Endothelial cell of umbilical vein (primary cell): ENCODE data around the gene TBC1D14. TPM values are rescaled to one million over a fixed set of nuclear protein-coding genes. Genes with fewer than 3 reads are reported as not detected.

Experiments
- BruUV-seq: library from RNA; stranded (reverse); fragments of 400-500 nt; replicated peaks from 2 replicates; lab custom pipeline; 2021; lab: Mats Ljungman, UMichigan
- CTCF ChIA-PET: fragments of 300-600, 350-600 bp; sonication (Branson Sonifier 250); formaldehyde crosslinking; loops from one replicate; lab custom pipeline; 2021; ENCODE audit warnings: antibody characterized with exemption, inconsistent platforms; lab: Charles Lee
- POLR2A ChIA-PET: fragments of 300-600, 350-600 bp; sonication (Branson Sonifier 250); formaldehyde crosslinking; loops from one replicate; lab custom pipeline; 2021; ENCODE audit warnings: antibody characterized with exemption, inconsistent platforms; lab: Charles Lee
- DNase-seq: peaks from one replicate; pipeline ENCODE4 v3.0.0-alpha.2; 2011; ENCODE audit warnings: low read depth, low spot score
- FAIRE-seq: peaks from 2 replicates; lab custom pipeline; 2011; peaks lifted over from hg19 to GRCh38; lab: Jason Lieb, UNC
- H2AFZ ChIP-seq: 2 replicates; pipeline ENCODE4 v1.6.0; 2012; ENCODE audit warnings: low read depth, low read length, control low read depth, inconsistent platforms
- H3K27ac ChIP-seq: 2 replicates; pipeline ENCODE4 v1.5.1; 2011; ENCODE audit warnings: low read depth, mild to moderate bottlenecking, control low read depth, low read length, moderate library complexity; ENCODE audit not compliant: insufficient read depth
- H3K27me3 ChIP-seq, 2 experiments: 2 replicates each; pipeline versions ENCODE4 v1.6.0 to v1.6.1; 2011; ENCODE audit warnings: low read length in 2 of 2, mixed read lengths in 1 of 2; ENCODE audit not compliant: control insufficient read depth in 2 of 2, insufficient read depth in 2 of 2
- H3K36me3 ChIP-seq, 2 experiments: 2 replicates in 1 of 2; 3 replicates in 1 of 2; pipeline ENCODE4 v1.5.1; 2011; ENCODE audit warnings: low read length in 2 of 2, mild to moderate bottlenecking in 1 of 2, moderate library complexity in 1 of 2; ENCODE audit not compliant: control insufficient read depth in 2 of 2, insufficient read depth in 2 of 2; ENCODE audit errors: extremely low read depth in 1 of 2
- H3K4me1 ChIP-seq: 3 replicates; pipeline ENCODE4 v1.5.1; 2011; ENCODE audit warnings: mild to moderate bottlenecking, low read length; ENCODE audit not compliant: control insufficient read depth, insufficient read depth; ENCODE audit errors: extremely low read depth
- H3K4me2 ChIP-seq: 2 replicates; pipeline ENCODE4 v1.6.1; 2011; ENCODE audit warnings: low read length, control low read depth, mixed read lengths; ENCODE audit not compliant: insufficient read depth
- H3K4me3 ChIP-seq, 3 experiments: fragments of 200-600 bp in 1 of 3; sonication (generic), shearing (Covaris generic) in 1 of 3; replicated peaks in 1 of 3; 2 replicates each; pipeline ENCODE4 v1.5.1; 2011 to 2016; ENCODE audit warnings: control low read depth in 3 of 3, low read length in 3 of 3, mild to moderate bottlenecking in 2 of 3, inconsistent platforms in 1 of 3, low read depth in 1 of 3, moderate library complexity in 1 of 3; ENCODE audit not compliant: insufficient read depth in 1 of 3
- H3K79me2 ChIP-seq: 2 replicates; pipeline ENCODE4 v1.6.0; 2012; ENCODE audit warnings: low read length, inconsistent platforms; ENCODE audit not compliant: control insufficient read depth, insufficient read depth
- H3K9ac ChIP-seq: replicated peaks from 2 replicates; pipeline ENCODE3; 2011; ENCODE audit warnings: low read length, control low read depth; ENCODE audit not compliant: insufficient read depth; ENCODE audit errors: extremely low read depth
- H3K9me1 ChIP-seq: replicated peaks from 3 replicates; pipeline ENCODE4 v1.6.0; 2011; ENCODE audit warnings: mild to moderate bottlenecking, low read length; ENCODE audit not compliant: control insufficient read depth, insufficient read depth; ENCODE audit errors: extremely low read depth
- H3K9me3 ChIP-seq: replicated peaks from 2 replicates; pipeline ENCODE4 v1.5.1; 2012; ENCODE audit warnings: low read length, inconsistent platforms; ENCODE audit not compliant: control insufficient read depth, insufficient read depth
- H4K20me1 ChIP-seq: replicated peaks from 2 replicates; pipeline ENCODE3; 2011; ENCODE audit warnings: mild to moderate bottlenecking, low read length; ENCODE audit not compliant: control insufficient read depth, insufficient read depth; ENCODE audit errors: extremely low read depth
- EZH2 ChIP-seq: IDR thresholded peaks from 2 replicates; pipeline ENCODE4 v1.6.1; 2012; ENCODE audit warnings: borderline replicate concordance, low read depth, mild to moderate bottlenecking, moderate library complexity, low read length, inconsistent platforms; ENCODE audit not compliant: severe bottlenecking
- FOS ChIP-seq: IDR thresholded peaks from 2 replicates; pipeline ENCODE4 v1.6.1; 2011; ENCODE audit warnings: mild to moderate bottlenecking, low read length, moderate library complexity, borderline replicate concordance; ENCODE audit not compliant: insufficient read depth
- GATA2 ChIP-seq: IDR thresholded peaks from 2 replicates; pipeline ENCODE4 v1.7.0; 2011; ENCODE audit warnings: low read depth, mild to moderate bottlenecking, moderate library complexity, mixed read lengths, low read length; ENCODE audit not compliant: insufficient read length, insufficient read depth
- JUN ChIP-seq: IDR thresholded peaks from 2 replicates; pipeline ENCODE4 v1.6.1; 2011; ENCODE audit warnings: borderline replicate concordance, low read depth; ENCODE audit not compliant: insufficient read length, insufficient read depth
- MYC ChIP-seq: IDR thresholded peaks from one replicate; pipeline ENCODE4 v1.6.1; 2011; ENCODE audit warnings: mild to moderate bottlenecking, low read depth, low read length
- POLR2A ChIP-seq: IDR thresholded peaks from 2 replicates; pipeline ENCODE4 v1.6.1; 2012; ENCODE audit warnings: low read depth, mild to moderate bottlenecking, control low read depth, low read length
- POLR2AphosphoS5 ChIP-seq: IDR thresholded peaks from 2 replicates; pipeline ENCODE4 v1.6.1; 2012; ENCODE audit warnings: low read depth, mild to moderate bottlenecking, control low read depth, low read length, moderate library complexity; ENCODE audit not compliant: insufficient read depth
- dilution Hi-C: fragments of 300-500 bp; cut with MboI; formaldehyde crosslinking; loops from one replicate; pipeline ENCODE4 v1.15.0; 2019; ENCODE audit warnings: low sequenced_read_pairs; ENCODE audit not compliant: extremely low pct_ligation_motif_present
- intact Hi-C: fragments of 100-400 bp; cut with micrococcal nuclease; formaldehyde crosslinking; loops from one replicate; pipeline ENCODE4 v1.10.0; 2022
- polyA plus RNA-seq, 4 experiments: library from polyadenylated mRNA; depleted of rRNA in 3 of 4; stranded (reverse) in 3 of 4; unstranded in 1 of 4; fragments of >200 nt; gene quantifications; 2 replicates each; pipeline versions ENCODE4 v1.2.1 to v1.2.3, GENCODE V29; 2011 to 2012; ENCODE audit warnings: missing spikeins in 1 of 4
- total RNA-seq: library from RNA; stranded (reverse); gene quantifications from 2 replicates; pipeline ENCODE4 v1.2.3, GENCODE V29; 2021
- TF ChIP-seq, protein P1 (sequence below), 2 donors: IDR thresholded peaks; 1 replicate in 1 of 2; 2 replicates in 1 of 2; pipeline ENCODE4 v1.5.1; 2011; ENCODE audit warnings: low read length in 2 of 2, mild to moderate bottlenecking in 2 of 2, moderate library complexity in 2 of 2, control low read depth in 1 of 2, inconsistent platforms in 1 of 2, low read depth in 1 of 2; ENCODE audit not compliant: insufficient read depth in 1 of 2; ENCODE audit errors: extremely low read depth in 1 of 2
- TF ChIP-seq, protein P2 (sequence below): IDR thresholded peaks from 2 replicates; pipeline ENCODE4 v1.6.1; 2011; ENCODE audit not compliant: insufficient read depth, insufficient read length

TBC1D14 gene
- total and polyA plus RNA-seq, 2 donors (not counting 3 experiments of a cell fraction or from before 2014, with no cell fraction given) = 23.7 to 24.8 TPM

DNA sequence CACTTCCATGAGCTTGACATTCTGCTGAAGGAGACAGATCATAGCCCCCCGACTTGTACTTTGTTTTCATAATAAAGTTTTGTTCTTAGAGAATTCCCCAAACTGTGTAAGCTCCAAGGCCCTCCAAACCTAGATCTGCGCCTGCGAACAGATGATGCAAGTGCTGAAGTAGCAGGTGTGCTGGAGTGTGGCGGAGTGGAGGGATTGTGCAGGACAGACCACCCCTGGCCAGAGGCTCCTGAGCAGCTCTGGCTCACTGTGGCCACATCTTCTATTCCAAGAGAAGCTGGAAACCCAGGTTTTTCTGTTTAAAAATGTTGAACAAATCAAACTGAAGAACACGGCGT, 46.4 kb downstream of the TBC1D14 start:
- H3K9me3 ChIP-seq = no peaks in the 10 kb centered on the region
- dilution Hi-C loops = no loop called here
- no peak overlapping the region for H3K9ac ChIP-seq
- no peak overlapping the region for H3K4me3 ChIP-seq
- no peaks in the 10 kb centered on the region for H3K4me1 ChIP-seq
- H3K27ac ChIP-seq = no peak overlapping the region
- DNase-seq (no peak), FAIRE-seq (no peak)
- intact Hi-C loops = no loop called here
- TF ChIP-seq, protein P1, sequence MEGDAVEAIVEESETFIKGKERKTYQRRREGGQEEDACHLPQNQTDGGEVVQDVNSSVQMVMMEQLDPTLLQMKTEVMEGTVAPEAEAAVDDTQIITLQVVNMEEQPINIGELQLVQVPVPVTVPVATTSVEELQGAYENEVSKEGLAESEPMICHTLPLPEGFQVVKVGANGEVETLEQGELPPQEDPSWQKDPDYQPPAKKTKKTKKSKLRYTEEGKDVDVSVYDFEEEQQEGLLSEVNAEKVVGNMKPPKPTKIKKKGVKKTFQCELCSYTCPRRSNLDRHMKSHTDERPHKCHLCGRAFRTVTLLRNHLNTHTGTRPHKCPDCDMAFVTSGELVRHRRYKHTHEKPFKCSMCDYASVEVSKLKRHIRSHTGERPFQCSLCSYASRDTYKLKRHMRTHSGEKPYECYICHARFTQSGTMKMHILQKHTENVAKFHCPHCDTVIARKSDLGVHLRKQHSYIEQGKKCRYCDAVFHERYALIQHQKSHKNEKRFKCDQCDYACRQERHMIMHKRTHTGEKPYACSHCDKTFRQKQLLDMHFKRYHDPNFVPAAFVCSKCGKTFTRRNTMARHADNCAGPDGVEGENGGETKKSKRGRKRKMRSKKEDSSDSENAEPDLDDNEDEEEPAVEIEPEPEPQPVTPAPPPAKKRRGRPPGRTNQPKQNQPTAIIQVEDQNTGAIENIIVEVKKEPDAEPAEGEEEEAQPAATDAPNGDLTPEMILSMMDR (IDR thresholded peaks at IDR 0.05; ENCODE audit: extremely low read depth in 1 of 2, insufficient read depth in 1 of 2, low read depth in 1 of 2, low read length in 2 of 2) = no peak
- TF ChIP-seq POLR2AphosphoS5 = no peak
- no peak for TF ChIP-seq EZH2
- TF ChIP-seq, protein P2, sequence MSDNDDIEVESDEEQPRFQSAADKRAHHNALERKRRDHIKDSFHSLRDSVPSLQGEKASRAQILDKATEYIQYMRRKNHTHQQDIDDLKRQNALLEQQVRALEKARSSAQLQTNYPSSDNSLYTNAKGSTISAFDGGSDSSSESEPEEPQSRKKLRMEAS = no peak
- TF ChIP-seq MYC = no peak
- TF ChIP-seq JUN = no peak
- TF ChIP-seq GATA2 = no peak
- TF ChIP-seq FOS = no peak
- no peak for TF ChIP-seq POLR2A
- H3K4me2 ChIP-seq = no peak overlapping the region
- ChIA-PET CTCF (interaction anchor here (0.9 to 2.0 kb wide), 3 partner anchors 8 to 48 kb away, joined by 3 to 6 read pairs (median 4); no protein-coding TSS in a partner anchor), POLR2A (no interaction called here)
- H3K9me1 ChIP-seq = no peaks in the 10 kb centered on the region
- H3K36me3 ChIP-seq = no peaks in the 10 kb centered on the region
- H2AFZ ChIP-seq = no peak overlapping the region
- H3K79me2 ChIP-seq = no peaks in the 10 kb centered on the region
- no peaks in the 10 kb centered on the region for H4K20me1 ChIP-seq
- BruUV-seq = no TSS peak
- H3K27me3 ChIP-seq = no peaks in the 10 kb centered on the region
